BE2C (cell line): ENCODE measurements around the gene ZC3H6.

Experiments
- DNase-seq: peaks from one replicate; pipeline ENCODE4 v3.0.0-alpha.2; 2020
- H3K27me3 ChIP-seq: fragments of 250-450 bp; sonication (Bioruptor Pico); 2 replicates; pipeline ENCODE4 v1.5.1; 2020; ENCODE audit warnings: mild to moderate bottlenecking
- H3K36me3 ChIP-seq: fragments of 250-450 bp; sonication (Bioruptor Pico); 2 replicates; pipeline ENCODE4 v1.5.1; 2020; ENCODE audit warnings: mild to moderate bottlenecking
- H3K4me1 ChIP-seq: fragments of 250-450 bp; sonication (Bioruptor Pico); 2 replicates; pipeline ENCODE4 v1.5.1; 2020
- H3K4me3 ChIP-seq: 2 replicates; pipeline ENCODE4 v1.5.1; 2011; ENCODE audit warnings: low read depth, low read length
- H3K9me3 ChIP-seq: fragments of 250-450 bp; sonication (Bioruptor Pico); 2 replicates; pipeline ENCODE4 v1.5.1; 2020
- CTCF ChIP-seq: IDR thresholded peaks from 2 replicates; pipeline ENCODE4 v1.5.1; 2012; ENCODE audit warnings: mild to moderate bottlenecking, low read depth, low read length

The ZC3H6 gene

GRCh38 chr2:112314856-112315255 lies 39.5 kb downstream of the ZC3H6 start:
- H3K36me3 ChIP-seq = no peaks in the 10 kb centered on the region

GRCh38 chr2:112317303-112318158 lies 42.1 kb downstream of the ZC3H6 start:
- DNase-seq = no peak
- H3K4me1 ChIP-seq = no peaks in the 10 kb centered on the region
- no peaks in the 10 kb centered on the region for H3K36me3 ChIP-seq
- no peaks in the 10 kb centered on the region for H3K27me3 ChIP-seq
- no peaks in the 10 kb centered on the region for H3K9me3 ChIP-seq
- no peak for TF ChIP-seq CTCF
- H3K4me3 ChIP-seq = no peak overlapping the region

More at GRCh38 chr2:112314856-112315255, 39.5 kb downstream of the ZC3H6 start:
- DNase-seq = no peak
- H3K4me3 ChIP-seq = no peak overlapping the region
- TF ChIP-seq CTCF = no peak
- no peaks in the 10 kb centered on the region for H3K27me3 ChIP-seq
- H3K9me3 ChIP-seq = no peaks in the 10 kb centered on the region
- H3K4me1 ChIP-seq = no peaks in the 10 kb centered on the region

GRCh38 chr2:112318515-112318914 lies 43.1 kb downstream of the ZC3H6 start:
- Histone ChIP-seq H3K27me3 (no peaks in the 10 kb centered on the region), H3K9me3 (no peaks in the 10 kb centered on the region), H3K4me1 (no peaks in the 10 kb centered on the region), H3K4me3 (no peak overlapping the region), H3K36me3 (no peaks in the 10 kb centered on the region)
- DNase-seq = no peak
- no peak for TF ChIP-seq CTCF

- no peak for DNase-seq
- TF ChIP-seq CTCF = no peak
- Histone ChIP-seq H3K4me3 (no peak overlapping the region), H3K27me3 (no peaks in the 10 kb centered on the region), H3K4me1 (no peaks in the 10 kb centered on the region), H3K36me3 (no peaks in the 10 kb centered on the region), H3K9me3 (no peaks in the 10 kb centered on the region)
These were observed 46.3 kb downstream of the ZC3H6 start for GRCh38 chr2:112321375-112322320.

- DNase-seq = no peak
- Histone ChIP-seq H3K4me1 (no peaks in the 10 kb centered on the region), H3K36me3 (no peaks in the 10 kb centered on the region), H3K4me3 (no peak overlapping the region), H3K27me3 (no peaks in the 10 kb centered on the region), H3K9me3 (no peaks in the 10 kb centered on the region)
- TF ChIP-seq CTCF = no peak
These were observed 47.5 kb downstream of the ZC3H6 start for GRCh38 chr2:112322919-112323318.
